Activated naive CD4-positive, alpha-beta T cell treated with Interleukin-2 at 50 U/mL for 16 hours (primary cell): ENCODE measurements around the gene ECE1.
"Not testable (repeated sequence)": the region's sequence is repeated elsewhere in the genome, so short reads cannot be mapped to it uniquely, and the experiment has no call there.

Experiments used
- DNase-seq: peaks from one replicate; pipeline ENCODE4 v3.0.0-alpha.2; 2020

Gene ECE1

GRCh38 chr1:21246905-21247642 lies 43.2 kb downstream of the ECE1 start:
- no peak for DNase-seq

- DNase-seq = no peak
Observed at GRCh38 chr1:21245688-21246229, 44.5 kb downstream of the ECE1 start.

GRCh38 chr1:21244986-21245687 lies 45.1 kb downstream of the ECE1 start:
- DNase-seq = peak; percentile 12

GRCh38 chr1:21244154-21244553 lies 46.1 kb downstream of the ECE1 start:
- no peak for DNase-seq

GRCh38 chr1:21242846-21243245 lies 47.4 kb downstream of the ECE1 start:
- no peak for DNase-seq

GRCh38 chr1:21241771-21242581 lies 48.3 kb downstream of the ECE1 start:
- no peak for DNase-seq

- no peak for DNase-seq
Observed at GRCh38 chr1:21240706-21241105, 49.6 kb downstream of the ECE1 start.

GRCh38 chr1:21239221-21239620 lies 51.0 kb downstream of the ECE1 start:
- no peak for DNase-seq

GRCh38 chr1:21238141-21238800 lies 52.0 kb downstream of the ECE1 start:
- DNase-seq = no peak

GRCh38 chr1:21237446-21238088 lies 52.7 kb downstream of the ECE1 start:
- DNase-seq = no peak

- no peak for DNase-seq
Observed at GRCh38 chr1:21236178-21236577, 54.1 kb downstream of the ECE1 start.

- no peak for DNase-seq
Observed at GRCh38 chr1:21234779-21235178, 55.5 kb downstream of the ECE1 start.

GRCh38 chr1:21233490-21233889 lies 56.8 kb downstream of the ECE1 start:
- no peak for DNase-seq

- DNase-seq = peak; percentile 9
Observed at GRCh38 chr1:21232044-21232443, 58.2 kb downstream of the ECE1 start.

GRCh38 chr1:21229246-21230000 lies 60.8 kb downstream of the ECE1 start:
- DNase-seq = no peak

GRCh38 chr1:21228224-21228623 lies 62.0 kb downstream of the ECE1 start:
- not testable (repeated sequence) for DNase-seq

GRCh38 chr1:21225065-21225464 lies 65.2 kb downstream of the ECE1 start:
- no peak for DNase-seq

- DNase-seq = no peak
Observed at GRCh38 chr1:21220815-21221214, 69.4 kb downstream of the ECE1 start.

- no peak for DNase-seq
Observed at GRCh38 chr1:21219674-21220073, 70.6 kb downstream of the ECE1 start.

- peak; percentile 35 for DNase-seq
Observed at GRCh38 chr1:21217812-21218596, 72.3 kb downstream of the ECE1 start.
